GM19043 (cell line): ENCODE measurements around the gene ZNF560.

Experiments used
- ATAC-seq: cut with Tn5 transposase; IDR thresholded peaks from one replicate; pipeline ENCODE4 v1.9.1; 2021; ENCODE audit warnings: low read depth; ENCODE audit not compliant: unreplicated experiment

The ZNF560 gene

GRCh38 chr19:9445037-9445436 lies 53.4 kb downstream of the ZNF560 start:
- ATAC-seq = no peak

GRCh38 chr19:9436358-9436757 lies 62.1 kb downstream of the ZNF560 start:
- no peak for ATAC-seq

- ATAC-seq = peak; percentile 93
These were observed 62.8 kb downstream of the ZNF560 start, which contains the start of gene ZNF266 for GRCh38 chr19:9435279-9436268. Gene ZNF266, minus strand, starts transcription at chr19:9435573. Its CDS starts 15,484 bp downstream, at chr19:9420089.

GRCh38 chr19:9431475-9431874 lies 66.9 kb downstream of the ZNF560 start:
- ATAC-seq = no peak

- ATAC-seq = no peak
These were observed 68.0 kb downstream of the ZNF560 start for GRCh38 chr19:9430444-9430843.

- ATAC-seq = no peak
These were observed 70.5 kb downstream of the ZNF560 start for GRCh38 chr19:9427941-9428340.
